Peyer's patch (tissue), 4 donors: Measurements from ENCODE around the gene CYB5RL. TPM values are rescaled to one million over a fixed set of nuclear protein-coding genes. Genes with fewer than 3 reads are reported as not detected.

ENCODE experiments used
- DNase-seq, 3 donors: peaks; one replicate each; pipeline ENCODE4 v3.0.0-alpha.2; 2017 to 2019
- H3K27ac ChIP-seq, 4 donors: fragments of 200-600 bp; sonication (generic); one replicate each; pipeline ENCODE4 v1.5.1; 2016 to 2019
- H3K27me3 ChIP-seq, 2 donors: fragments of 200-600 bp; sonication (generic); one replicate each; pipeline ENCODE4 v1.5.1; 2019
- H3K36me3 ChIP-seq, 3 donors: fragments of 200-600 bp; sonication (generic); one replicate each; pipeline ENCODE4 v1.5.1; 2016 to 2019
- H3K4me1 ChIP-seq, 4 donors: fragments of 200-600 bp; sonication (generic); one replicate each; pipeline ENCODE4 v1.5.1; 2016 to 2019
- H3K4me3 ChIP-seq, 4 donors: fragments of 200-600 bp; sonication (generic); 1 replicate in 3 of 4; 2 replicates in 1 of 4; pipeline ENCODE4 v1.5.1; 2016 to 2019; ENCODE audit warnings: mild to moderate bottlenecking in 1 of 4
- H3K9me3 ChIP-seq, 4 donors: fragments of 200-600 bp; sonication (generic); one replicate each; pipeline ENCODE4 v1.5.1; 2016 to 2019; ENCODE audit warnings: mild to moderate bottlenecking in 1 of 4
- CTCF ChIP-seq, 6 experiments: fragments of 450-650 bp in 4 of 6; fragments of 200-600 bp in 2 of 6; sonication (generic) in 1 of 6; IDR thresholded peaks; one replicate each; pipeline ENCODE4 v1.5.1; 2017 to 2019; ENCODE audit warnings: antibody characterized with exemption in 6 of 6, mild to moderate bottlenecking in 3 of 6, moderate library complexity in 1 of 6
- POLR2A ChIP-seq, 2 donors: fragments of 450-650 bp; IDR thresholded peaks; one replicate each; pipeline ENCODE4 v1.5.1; 2017; ENCODE audit warnings: antibody characterized with exemption in 2 of 2, mild to moderate bottlenecking in 2 of 2, moderate library complexity in 2 of 2
- total RNA-seq, 4 donors: library from RNA; depleted of rRNA; stranded (reverse); fragments of >200 nt; gene quantifications; one replicate each; pipeline ENCODE4 v1.1.0, GENCODE V29; 2016

The CYB5RL gene
- total RNA-seq, 4 donors from 2014 or later: 3.9 to 11.5 (median 6.9) TPM

GRCh38 chr1:54165146-54165545 is 34.7 kb downstream of the CYB5RL start:
- no peak for DNase-seq
- Histone ChIP-seq H3K4me3 (no peak overlapping the region), H3K36me3 (no peaks in the 10 kb centered on the region), H3K27ac (no peak overlapping the region), H3K27me3 (no peaks in the 10 kb centered on the region), H3K4me1 (peaks cover 0 to 13% (median 0%) of the 10 kb centered on the region in 4 donors), H3K9me3 (no peaks in the 10 kb centered on the region)
- TF ChIP-seq POLR2A (IDR thresholded peaks at IDR 0.05) (no peak), CTCF (IDR thresholded peaks at IDR 0.05) (no peak)

- H3K27me3 ChIP-seq: no peaks in the 10 kb centered on the region
- H3K27ac ChIP-seq: no peak overlapping the region
- no peaks in the 10 kb centered on the region for H3K9me3 ChIP-seq
- no peak for TF ChIP-seq POLR2A (IDR thresholded peaks at IDR 0.05)
- no peak for TF ChIP-seq CTCF (IDR thresholded peaks at IDR 0.05)
- DNase-seq: no peak
- no peak overlapping the region for H3K4me3 ChIP-seq
- peaks cover 0 to 13% (median 0%) of the 10 kb centered on the region in 4 donors for H3K4me1 ChIP-seq
- no peaks in the 10 kb centered on the region for H3K36me3 ChIP-seq
Measured at GRCh38 chr1:54163573-54163972, 36.3 kb downstream of the CYB5RL start.

- no peaks in the 10 kb centered on the region for H3K27me3 ChIP-seq
- H3K36me3 ChIP-seq: no peaks in the 10 kb centered on the region
- no peak for TF ChIP-seq CTCF (IDR thresholded peaks at IDR 0.05)
- peaks cover 0 to 13% (median 0%) of the 10 kb centered on the region in 4 donors for H3K4me1 ChIP-seq
- no peak overlapping the region for H3K4me3 ChIP-seq
- no peak overlapping the region for H3K27ac ChIP-seq
- DNase-seq: no peak
- H3K9me3 ChIP-seq: no peaks in the 10 kb centered on the region
Measured at GRCh38 chr1:54163051-54163450, 36.8 kb downstream of the CYB5RL start.

- DNase-seq: peak in 1 of 3 donors; percentile 63
- TF ChIP-seq CTCF (IDR thresholded peaks at IDR 0.05) (no peak), POLR2A (IDR thresholded peaks at IDR 0.05) (no peak)
- no peaks in the 10 kb centered on the region for H3K36me3 ChIP-seq
- H3K9me3 ChIP-seq: no peaks in the 10 kb centered on the region
- H3K27me3 ChIP-seq: no peaks in the 10 kb centered on the region
- H3K27ac ChIP-seq: no peak overlapping the region
- H3K4me3 ChIP-seq: no peak overlapping the region
- H3K4me1 ChIP-seq: peaks cover 0 to 13% (median 0%) of the 10 kb centered on the region in 4 donors
Measured at GRCh38 chr1:54161495-54162168, 38.2 kb downstream of the CYB5RL start.

- no peaks in the 10 kb centered on the region for H3K9me3 ChIP-seq
- H3K4me3 ChIP-seq: no peak overlapping the region
- DNase-seq: no peak
- H3K36me3 ChIP-seq: no peaks in the 10 kb centered on the region
- H3K27me3 ChIP-seq: no peaks in the 10 kb centered on the region
- H3K4me1 ChIP-seq: peaks cover 0 to 13% (median 0%) of the 10 kb centered on the region in 4 donors
- H3K27ac ChIP-seq: no peak overlapping the region
- TF ChIP-seq POLR2A (IDR thresholded peaks at IDR 0.05): no peak
- TF ChIP-seq CTCF (IDR thresholded peaks at IDR 0.05): no peak
Measured at GRCh38 chr1:54160351-54160750, 39.5 kb downstream of the CYB5RL start.
